ENCODE results near the gene ZNF185. TPM values are rescaled to one million over a fixed set of nuclear protein-coding genes. Genes with fewer than 3 reads are reported as not detected.

ZNF185 gene
- total RNA-seq, 6 experiments from 2014 or later = 1.1 to 2.4 (median 1.4) TPM

DNA sequence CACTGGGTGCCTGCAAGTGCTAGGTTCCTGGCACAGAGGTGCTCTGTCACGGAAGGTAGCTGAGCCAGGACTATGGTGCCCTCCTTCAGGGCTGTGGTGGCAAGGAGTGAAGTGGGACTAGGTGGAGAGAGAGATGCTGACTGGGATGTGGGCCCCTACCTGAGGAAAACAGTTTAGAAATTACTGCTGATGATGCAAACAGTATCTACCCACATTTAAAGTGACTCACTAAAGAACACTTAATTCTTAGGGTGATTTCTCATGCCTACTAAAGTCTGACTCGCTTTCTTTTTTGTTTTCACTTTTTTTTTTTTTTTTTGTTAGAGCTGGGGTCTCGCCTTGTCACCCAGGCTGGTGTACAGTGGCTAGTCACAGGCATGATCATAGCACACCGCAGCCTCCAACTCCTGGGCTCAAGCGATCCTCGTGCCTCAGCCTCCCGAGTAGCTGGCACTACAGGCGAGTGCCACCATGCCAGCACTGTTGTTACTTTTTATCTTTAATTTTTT is 3.1 kb downstream of the ZNF185 start:
- TF ChIP-seq, protein P1, sequence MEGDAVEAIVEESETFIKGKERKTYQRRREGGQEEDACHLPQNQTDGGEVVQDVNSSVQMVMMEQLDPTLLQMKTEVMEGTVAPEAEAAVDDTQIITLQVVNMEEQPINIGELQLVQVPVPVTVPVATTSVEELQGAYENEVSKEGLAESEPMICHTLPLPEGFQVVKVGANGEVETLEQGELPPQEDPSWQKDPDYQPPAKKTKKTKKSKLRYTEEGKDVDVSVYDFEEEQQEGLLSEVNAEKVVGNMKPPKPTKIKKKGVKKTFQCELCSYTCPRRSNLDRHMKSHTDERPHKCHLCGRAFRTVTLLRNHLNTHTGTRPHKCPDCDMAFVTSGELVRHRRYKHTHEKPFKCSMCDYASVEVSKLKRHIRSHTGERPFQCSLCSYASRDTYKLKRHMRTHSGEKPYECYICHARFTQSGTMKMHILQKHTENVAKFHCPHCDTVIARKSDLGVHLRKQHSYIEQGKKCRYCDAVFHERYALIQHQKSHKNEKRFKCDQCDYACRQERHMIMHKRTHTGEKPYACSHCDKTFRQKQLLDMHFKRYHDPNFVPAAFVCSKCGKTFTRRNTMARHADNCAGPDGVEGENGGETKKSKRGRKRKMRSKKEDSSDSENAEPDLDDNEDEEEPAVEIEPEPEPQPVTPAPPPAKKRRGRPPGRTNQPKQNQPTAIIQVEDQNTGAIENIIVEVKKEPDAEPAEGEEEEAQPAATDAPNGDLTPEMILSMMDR (IDR thresholded peaks at IDR 0.05) = no peak
- no peaks in the 10 kb centered on the region for H3K9me3 Mint-ChIP-seq
- no peaks in the 10 kb centered on the region for H3K36me3 Mint-ChIP-seq (ENCODE audit: low read depth)
- DNase-seq = no peak
- no peak overlapping the region for H3K27ac Mint-ChIP-seq
- H3K4me1 Mint-ChIP-seq (ENCODE audit: low read depth) = peaks cover 12% of the 10 kb centered on the region
- H3K27me3 Mint-ChIP-seq (ENCODE audit: insufficient read depth) = peaks cover 1% of the 10 kb centered on the region; the same call in 1 of the 2 replicates
- no peak overlapping the region for H3K4me3 Mint-ChIP-seq

DNA sequence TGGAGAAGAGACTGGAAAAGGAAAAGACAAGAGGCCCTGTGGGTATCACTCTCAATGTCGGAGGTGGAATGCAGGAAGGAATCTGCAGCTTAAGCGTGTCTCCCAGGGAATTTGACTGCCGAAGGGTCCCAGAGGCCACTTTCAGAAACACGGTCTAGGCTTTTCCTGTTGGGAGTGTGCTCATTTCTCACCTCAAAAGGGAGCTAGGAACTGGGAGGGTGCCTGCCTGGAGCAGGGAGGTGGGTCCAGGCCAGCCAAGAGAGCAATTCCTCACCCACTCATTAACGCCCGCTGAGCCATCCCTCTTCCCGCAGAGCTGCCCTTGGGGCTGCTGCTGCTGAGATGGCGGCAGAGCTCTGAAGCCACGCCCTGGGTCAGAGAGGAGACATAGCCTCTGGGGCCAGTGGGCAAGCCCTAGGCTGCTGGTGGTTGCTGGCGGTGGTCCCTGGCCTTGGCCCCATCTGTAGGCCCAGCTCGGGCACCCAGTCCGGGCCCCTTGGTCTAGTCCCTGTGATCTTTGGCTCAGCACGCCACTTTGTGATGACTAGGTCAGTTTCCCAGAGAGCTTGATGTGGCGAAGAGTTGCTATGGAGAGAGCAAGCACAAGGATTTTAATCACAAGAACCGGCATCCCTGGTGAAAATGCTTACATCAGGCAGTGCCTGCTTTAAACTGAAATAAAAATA is 4.1 kb downstream of the ZNF185 start:
- peaks cover 1% of the 10 kb centered on the region; the same call in 1 of the 2 replicates for H3K27me3 Mint-ChIP-seq (ENCODE audit: insufficient read depth)
- H3K36me3 Mint-ChIP-seq (ENCODE audit: low read depth) = no peaks in the 10 kb centered on the region
- no peak for DNase-seq
- TF ChIP-seq, protein P1 (IDR thresholded peaks at IDR 0.05) = no peak
- peaks cover 2% of the 10 kb centered on the region for H3K4me1 Mint-ChIP-seq (ENCODE audit: low read depth)
- no peak overlapping the region for H3K27ac Mint-ChIP-seq
- H3K9me3 Mint-ChIP-seq = no peaks in the 10 kb centered on the region
- H3K4me3 Mint-ChIP-seq = no peak overlapping the region

DNA sequence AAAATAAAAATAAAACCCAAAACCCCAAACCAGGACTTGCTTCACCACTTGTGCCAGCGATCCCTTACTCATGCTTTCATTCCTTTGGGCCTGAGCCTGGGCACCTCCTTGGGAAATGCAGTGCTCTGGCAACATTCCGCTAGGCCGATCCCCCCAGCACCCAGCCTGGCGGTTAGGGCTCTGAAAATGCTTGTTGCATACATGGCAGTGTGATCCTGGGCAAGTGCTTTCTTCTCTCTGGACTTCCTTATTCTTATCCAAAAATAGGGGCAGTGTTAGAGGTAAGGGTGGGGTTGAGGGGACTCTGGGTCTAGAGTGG is 4.6 kb downstream of the ZNF185 start:
- H3K36me3 Mint-ChIP-seq (ENCODE audit: low read depth) = no peaks in the 10 kb centered on the region
- no peaks in the 10 kb centered on the region for H3K4me1 Mint-ChIP-seq (ENCODE audit: low read depth)
- no peak for DNase-seq
- H3K27me3 Mint-ChIP-seq (ENCODE audit: insufficient read depth) = peaks cover 3% of the 10 kb centered on the region; the same call in 1 of the 2 replicates
- TF ChIP-seq, protein P1 (IDR thresholded peaks at IDR 0.05) = no peak
- H3K9me3 Mint-ChIP-seq = no peaks in the 10 kb centered on the region
- H3K4me3 Mint-ChIP-seq = no peak overlapping the region
- no peak overlapping the region for H3K27ac Mint-ChIP-seq

DNA sequence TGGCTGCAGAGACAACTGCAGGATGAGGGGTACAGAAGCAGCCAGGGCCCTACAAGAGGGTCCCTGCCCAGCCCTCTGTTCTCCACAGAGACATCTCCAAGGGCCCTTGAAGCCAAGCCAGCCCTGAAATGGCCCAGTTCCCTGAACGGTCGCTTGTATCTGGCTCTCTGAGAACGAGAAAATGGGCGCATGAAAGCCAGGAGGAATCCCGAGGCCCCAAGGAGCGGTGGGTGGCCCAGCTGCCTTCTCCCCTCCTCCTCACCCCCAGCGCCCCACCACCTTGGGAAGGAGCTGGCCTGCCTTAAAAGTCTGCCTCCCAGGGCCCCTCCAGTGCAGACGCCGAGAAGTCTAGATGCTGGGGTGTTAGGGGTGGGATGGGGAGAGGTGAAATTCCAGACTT is 5.7 kb downstream of the ZNF185 start:
- H3K27me3 Mint-ChIP-seq (ENCODE audit: insufficient read depth) = peaks cover 4% of the 10 kb centered on the region; the same call in 1 of the 2 replicates
- no peak overlapping the region for H3K4me3 Mint-ChIP-seq
- no peak overlapping the region for H3K27ac Mint-ChIP-seq
- TF ChIP-seq, protein P1 (IDR thresholded peaks at IDR 0.05) = no peak
- no peaks in the 10 kb centered on the region for H3K36me3 Mint-ChIP-seq (ENCODE audit: low read depth)
- DNase-seq = no peak
- H3K4me1 Mint-ChIP-seq (ENCODE audit: low read depth) = no peaks in the 10 kb centered on the region
- no peaks in the 10 kb centered on the region for H3K9me3 Mint-ChIP-seq

DNA sequence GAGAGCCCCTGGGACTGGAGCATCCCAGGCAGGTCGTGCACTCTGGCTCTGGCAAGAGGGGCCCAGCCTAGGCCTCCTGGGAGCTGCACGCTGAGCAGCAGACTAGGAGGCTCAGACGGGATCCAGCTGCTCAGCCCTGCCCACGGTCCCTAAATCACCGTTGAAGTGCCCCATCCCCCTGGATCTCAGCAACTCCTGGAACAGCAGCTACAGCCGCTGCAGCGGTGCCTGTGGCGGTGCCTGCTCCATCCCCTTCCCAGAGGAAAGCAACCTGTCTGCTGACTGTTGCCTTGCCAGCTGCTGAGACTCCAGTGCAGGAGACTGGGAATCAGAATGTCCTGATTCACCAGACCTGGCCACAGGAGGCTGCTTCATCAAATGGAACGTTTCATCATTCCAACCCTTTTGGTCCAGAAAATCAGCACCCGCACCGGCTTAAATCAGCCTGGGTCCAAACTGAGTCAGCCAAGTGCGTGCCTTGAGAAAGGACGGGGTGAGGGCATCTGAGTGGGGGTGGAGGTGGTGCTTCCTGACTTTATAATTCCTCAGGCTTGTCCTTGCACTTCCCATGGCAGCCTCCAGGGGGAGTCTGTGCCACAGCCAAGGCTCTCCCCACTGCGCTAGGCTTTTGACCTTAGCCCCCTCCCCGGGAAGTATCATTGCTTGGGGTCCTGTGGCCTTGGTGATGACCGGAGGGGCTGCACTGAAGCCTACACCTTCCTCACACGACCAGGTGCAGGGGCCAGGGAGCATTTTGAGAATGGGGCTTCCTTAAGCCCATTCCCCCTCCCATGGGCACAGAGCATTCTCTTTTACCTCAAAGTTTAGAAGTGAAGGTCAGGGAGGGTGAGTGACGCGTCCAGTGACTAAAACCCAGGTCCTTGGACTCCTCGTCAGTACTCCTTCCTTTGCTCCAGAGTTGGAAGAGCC is 6.5 kb downstream of the ZNF185 start:
- Mint-ChIP-seq H3K4me1 (ENCODE audit: low read depth) (no peaks in the 10 kb centered on the region), H3K27ac (no peak overlapping the region), H3K36me3 (ENCODE audit: low read depth) (no peaks in the 10 kb centered on the region), H3K27me3 (ENCODE audit: insufficient read depth) (peaks cover 4% of the 10 kb centered on the region; the same call in 1 of the 2 replicates), H3K4me3 (no peak overlapping the region), H3K9me3 (no peaks in the 10 kb centered on the region)
- TF ChIP-seq, protein P1 (IDR thresholded peaks at IDR 0.05) = peak; percentile 83
- DNase-seq = peak; percentile 52
